Hepatocyte (in vitro differentiated cells): ENCODE results near the gene SIGLEC1.

ENCODE experiments used
- EZH2 ChIP-seq: fragments of 200-600 bp; sonication (generic); IDR thresholded peaks from 2 replicates; pipeline ENCODE4 v1.6.1; 2016; ENCODE audit warnings: antibody characterized with exemption, mild to moderate bottlenecking, borderline replicate concordance
- EZH2phosphoT487 ChIP-seq: fragments of 200-600 bp; sonication (generic); IDR thresholded peaks from one replicate; pipeline ENCODE4 v1.6.1; 2018; ENCODE audit warnings: antibody characterized with exemption, mild to moderate bottlenecking, low read depth, moderate library complexity; ENCODE audit not compliant: unreplicated experiment, severe bottlenecking
- TF ChIP-seq, protein P1 (sequence below): fragments of 200-600 bp; sonication (generic); IDR thresholded peaks from 2 replicates; pipeline ENCODE4 v1.5.1; 2016; ENCODE audit warnings: antibody characterized with exemption, mild to moderate bottlenecking; ENCODE audit not compliant: poor library complexity

DNA sequence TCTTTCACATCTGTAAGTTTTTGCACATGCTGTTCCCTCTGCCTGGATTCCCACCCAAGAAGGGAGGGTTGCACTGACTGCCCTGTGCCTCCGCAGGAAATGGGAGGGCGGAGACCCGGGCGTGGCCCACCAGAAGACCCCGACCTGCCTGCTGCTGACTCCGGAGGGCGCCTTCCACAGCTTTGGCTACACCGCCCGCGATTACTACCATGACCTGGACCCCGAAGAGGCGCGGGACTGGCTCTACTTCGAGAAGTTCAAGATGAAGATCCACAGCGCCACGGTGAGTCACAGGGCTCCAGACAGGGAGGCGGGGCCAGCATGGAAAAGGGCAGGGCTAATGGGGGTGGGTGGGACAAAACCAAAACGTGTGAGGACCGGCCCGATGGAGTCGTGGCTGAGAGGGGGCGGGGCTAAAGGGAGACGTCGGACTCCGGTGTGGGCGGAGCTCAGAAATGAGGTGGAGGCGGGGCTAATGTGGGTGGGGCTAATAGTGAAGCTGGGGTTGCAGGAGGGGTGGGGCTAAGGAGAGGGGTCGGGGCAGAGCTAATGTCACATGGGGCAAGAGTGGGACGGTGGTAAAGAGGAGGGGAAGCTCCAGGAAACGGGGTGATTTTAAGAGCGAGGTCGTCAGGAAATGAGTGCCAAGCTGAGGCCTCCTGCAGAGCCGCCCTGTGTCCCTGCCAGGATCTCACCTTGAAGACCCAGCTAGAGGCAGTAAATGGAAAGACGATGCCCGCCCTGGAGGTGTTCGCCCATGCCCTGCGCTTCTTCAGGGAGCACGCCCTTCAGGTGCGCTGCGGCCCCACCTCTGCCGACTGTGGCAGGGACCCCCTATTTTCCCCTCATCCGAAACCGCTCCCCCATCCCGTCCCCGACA, 32.6 kb upstream of the SIGLEC1 start:
- TF ChIP-seq, protein P1, sequence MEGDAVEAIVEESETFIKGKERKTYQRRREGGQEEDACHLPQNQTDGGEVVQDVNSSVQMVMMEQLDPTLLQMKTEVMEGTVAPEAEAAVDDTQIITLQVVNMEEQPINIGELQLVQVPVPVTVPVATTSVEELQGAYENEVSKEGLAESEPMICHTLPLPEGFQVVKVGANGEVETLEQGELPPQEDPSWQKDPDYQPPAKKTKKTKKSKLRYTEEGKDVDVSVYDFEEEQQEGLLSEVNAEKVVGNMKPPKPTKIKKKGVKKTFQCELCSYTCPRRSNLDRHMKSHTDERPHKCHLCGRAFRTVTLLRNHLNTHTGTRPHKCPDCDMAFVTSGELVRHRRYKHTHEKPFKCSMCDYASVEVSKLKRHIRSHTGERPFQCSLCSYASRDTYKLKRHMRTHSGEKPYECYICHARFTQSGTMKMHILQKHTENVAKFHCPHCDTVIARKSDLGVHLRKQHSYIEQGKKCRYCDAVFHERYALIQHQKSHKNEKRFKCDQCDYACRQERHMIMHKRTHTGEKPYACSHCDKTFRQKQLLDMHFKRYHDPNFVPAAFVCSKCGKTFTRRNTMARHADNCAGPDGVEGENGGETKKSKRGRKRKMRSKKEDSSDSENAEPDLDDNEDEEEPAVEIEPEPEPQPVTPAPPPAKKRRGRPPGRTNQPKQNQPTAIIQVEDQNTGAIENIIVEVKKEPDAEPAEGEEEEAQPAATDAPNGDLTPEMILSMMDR: no peak
- TF ChIP-seq EZH2 (peak; percentile 10), EZH2phosphoT487 (no peak)
